ENCODE measurements around the gene APH1B.
"Not testable (repeated sequence)": the region's sequence is repeated elsewhere in the genome, so short reads cannot be mapped to it uniquely, and the experiment has no call there.

APH1B gene

GRCh38 chr15:63296195-63296594, 18.8 kb downstream of the APH1B start:
- DNase-seq (ENCODE audit: low read depth), result no peak

GRCh38 chr15:63299943-63300575, 22.7 kb downstream of the APH1B start:
- DNase-seq (ENCODE audit: low read depth), result no peak

- no peak for DNase-seq (ENCODE audit: low read depth)
Measured at GRCh38 chr15:63301088-63301487, 23.7 kb downstream of the APH1B start.

GRCh38 chr15:63305260-63305659, 27.9 kb downstream of the APH1B start:
- no peak for DNase-seq (ENCODE audit: low read depth)

GRCh38 chr15:63306492-63307073, 29.2 kb downstream of the APH1B start:
- DNase-seq (ENCODE audit: low read depth), result no peak

GRCh38 chr15:63308491-63308890, 31.1 kb downstream of the APH1B start:
- no peak for DNase-seq (ENCODE audit: low read depth)

- DNase-seq (ENCODE audit: low read depth), result no peak
Measured at GRCh38 chr15:63308947-63309346, 31.5 kb downstream of the APH1B start.

GRCh38 chr15:63310646-63311045, 33.2 kb downstream of the APH1B start:
- no peak for DNase-seq (ENCODE audit: low read depth)

GRCh38 chr15:63312286-63312685, 34.9 kb downstream of the APH1B start:
- DNase-seq (ENCODE audit: low read depth), result no peak

- no peak for DNase-seq (ENCODE audit: low read depth)
Measured at GRCh38 chr15:63313825-63314224, 36.4 kb downstream of the APH1B start.

GRCh38 chr15:63314409-63314808, 37.0 kb downstream of the APH1B start:
- DNase-seq (ENCODE audit: low read depth), result no peak

GRCh38 chr15:63318344-63318743, 40.9 kb downstream of the APH1B start:
- DNase-seq (ENCODE audit: low read depth), result no peak

- DNase-seq (ENCODE audit: low read depth), result no peak
Measured at GRCh38 chr15:63319065-63319464, 41.7 kb downstream of the APH1B start.

GRCh38 chr15:63320446-63320845, 43.0 kb downstream of the APH1B start:
- not testable (repeated sequence) for DNase-seq (ENCODE audit: low read depth)

- not testable (repeated sequence) for DNase-seq (ENCODE audit: low read depth)
Measured at GRCh38 chr15:63320981-63321380, 43.6 kb downstream of the APH1B start.

- no peak for DNase-seq (ENCODE audit: low read depth)
Measured at GRCh38 chr15:63321462-63321861, 44.1 kb downstream of the APH1B start.

GRCh38 chr15:63322541-63322940, 45.1 kb downstream of the APH1B start:
- no peak for DNase-seq (ENCODE audit: low read depth)

- DNase-seq (ENCODE audit: low read depth), result no peak
Measured at GRCh38 chr15:63323798-63324563, 46.6 kb downstream of the APH1B start.

GRCh38 chr15:63324770-63325169, 47.4 kb downstream of the APH1B start:
- DNase-seq (ENCODE audit: low read depth), result no peak

GRCh38 chr15:63327648-63328421, 50.4 kb downstream of the APH1B start:
- no peak for DNase-seq (ENCODE audit: low read depth)

GRCh38 chr15:63329567-63330350, 52.4 kb downstream of the APH1B start:
- no peak for DNase-seq (ENCODE audit: low read depth)

GRCh38 chr15:63330926-63331325, 53.5 kb downstream of the APH1B start:
- no peak for DNase-seq (ENCODE audit: low read depth)

Data from stimulated activated CD8-positive, alpha-beta memory T cell treated with anti-CD3 and anti-CD28 coated beads, Interleukin-7, amount 100 ng/mL, for 24 hours (primary cell).